Keratinocyte (primary cell): ENCODE results near the gene RAB11FIP3. TPM values are rescaled to one million over a fixed set of nuclear protein-coding genes. Genes with fewer than 3 reads are reported as not detected.

Experiments used
- DNase-seq: peaks from one replicate; pipeline ENCODE4 v3.0.0-alpha.2; 2011; ENCODE audit warnings: low read depth, missing footprints, low spot score
- FAIRE-seq: peaks from 2 replicates; lab custom pipeline; 2011; peaks lifted over from hg19 to GRCh38; lab: Jason Lieb, UNC
- H2AFZ ChIP-seq: 2 replicates; pipeline ENCODE4 v1.6.0; 2012; ENCODE audit warnings: low read length, control low read depth, inconsistent platforms; ENCODE audit not compliant: control insufficient read depth
- H3K27ac ChIP-seq: 2 replicates; pipeline ENCODE4 v1.5.1; 2011; ENCODE audit warnings: low read length; ENCODE audit not compliant: control insufficient read depth, insufficient read depth
- H3K27me3 ChIP-seq: 3 replicates; pipeline ENCODE4 v1.6.0; 2011; ENCODE audit warnings: low read length; ENCODE audit not compliant: control insufficient read depth, insufficient read depth; ENCODE audit errors: extremely low read depth
- H3K36me3 ChIP-seq, 2 experiments: 2 replicates in 1 of 2; 3 replicates in 1 of 2; pipeline ENCODE4 v1.5.1; 2011; ENCODE audit warnings: low read length in 2 of 2, mild to moderate bottlenecking in 1 of 2; ENCODE audit not compliant: control insufficient read depth in 2 of 2, insufficient read depth in 2 of 2; ENCODE audit errors: extremely low read depth in 1 of 2
- H3K4me1 ChIP-seq: 3 replicates; pipeline ENCODE4 v1.5.1; 2011; ENCODE audit warnings: low read length; ENCODE audit not compliant: control insufficient read depth, insufficient read depth; ENCODE audit errors: extremely low read depth
- H3K4me2 ChIP-seq: 3 replicates; pipeline ENCODE4 v1.6.0; 2011; ENCODE audit warnings: low read depth, low read length; ENCODE audit not compliant: control insufficient read depth, insufficient read depth; ENCODE audit errors: extremely low read depth
- H3K4me3 ChIP-seq, 3 experiments: fragments of 200-600 bp in 1 of 3; sonication (generic) in 1 of 3; 2 replicates in 2 of 3; 3 replicates in 1 of 3; pipeline ENCODE4 v1.5.1; 2011 to 2016; ENCODE audit warnings: low read length in 3 of 3, mild to moderate bottlenecking in 3 of 3, control low read depth in 2 of 3, inconsistent platforms in 1 of 3, low read depth in 1 of 3, mixed read lengths in 1 of 3, mixed run types in 1 of 3, moderate library complexity in 1 of 3; ENCODE audit not compliant: control insufficient read depth in 2 of 3, insufficient read depth in 2 of 3; ENCODE audit errors: extremely low read depth in 1 of 3
- H3K79me2 ChIP-seq: 2 replicates; pipeline ENCODE4 v1.6.0; 2012; ENCODE audit warnings: low read length; ENCODE audit not compliant: control insufficient read depth, insufficient read depth
- H3K9ac ChIP-seq: 3 replicates; pipeline ENCODE4 v1.6.0; 2011; ENCODE audit warnings: low read length; ENCODE audit not compliant: control insufficient read depth, insufficient read depth; ENCODE audit errors: extremely low read depth
- H3K9me1 ChIP-seq: 3 replicates; pipeline ENCODE4 v1.6.0; 2011; ENCODE audit warnings: low read length; ENCODE audit not compliant: control insufficient read depth, insufficient read depth; ENCODE audit errors: extremely low read depth
- H3K9me3 ChIP-seq: 2 replicates; pipeline ENCODE4 v1.5.1; 2012; ENCODE audit warnings: low read depth, low read length; ENCODE audit not compliant: control insufficient read depth
- H4K20me1 ChIP-seq: 3 replicates; pipeline ENCODE4 v1.6.0; 2011; ENCODE audit warnings: low read length; ENCODE audit not compliant: control insufficient read depth, insufficient read depth; ENCODE audit errors: extremely low read depth
- CTCF ChIP-seq, 3 experiments: IDR thresholded peaks in 1 of 3; conservative IDR thresholded peaks in 1 of 3; optimal IDR thresholded peaks in 1 of 3; 2 replicates in 2 of 3; 3 replicates in 1 of 3; pipeline versions ENCODE3 to v1.5.1; 2011; ENCODE audit warnings: low read length in 3 of 3, mild to moderate bottlenecking in 3 of 3, moderate library complexity in 2 of 3, control low read depth in 1 of 3, inconsistent platforms in 1 of 3; ENCODE audit not compliant: insufficient read depth in 2 of 3; ENCODE audit errors: extremely low read depth in 1 of 3
- EZH2 ChIP-seq: IDR thresholded peaks from one replicate; pipeline ENCODE4 v1.6.1; 2012; ENCODE audit warnings: inconsistent platforms, mild to moderate bottlenecking, low read length, moderate library complexity
- dilution Hi-C: fragments of 300-500 bp; cut with MboI; formaldehyde crosslinking; loops from one replicate; pipeline ENCODE4 v1.7.0; 2020; ENCODE audit warnings: low sequenced_read_pairs; ENCODE audit not compliant: extremely low pct_ligation_motif_present
- polyA plus RNA-seq, 5 experiments: library from polyadenylated mRNA; depleted of rRNA in 3 of 5; stranded (reverse) in 3 of 5; stranded (forward) in 1 of 5; unstranded in 1 of 5; fragments of >200 nt; gene quantifications; 1 replicate in 1 of 5; 2 replicates in 3 of 5; 3 replicates in 1 of 5; pipeline versions ENCODE4 v1.2.1 to v1.2.3, GENCODE V29; 2011 to 2012; ENCODE audit warnings: missing spikeins in 2 of 5, low read depth in 1 of 5, low replicate concordance in 1 of 5

RAB11FIP3 gene
- polyA plus RNA-seq, 1 donor (not counting 4 experiments of a cell fraction or from before 2014, with no cell fraction given) = 6.4 TPM

DNA sequence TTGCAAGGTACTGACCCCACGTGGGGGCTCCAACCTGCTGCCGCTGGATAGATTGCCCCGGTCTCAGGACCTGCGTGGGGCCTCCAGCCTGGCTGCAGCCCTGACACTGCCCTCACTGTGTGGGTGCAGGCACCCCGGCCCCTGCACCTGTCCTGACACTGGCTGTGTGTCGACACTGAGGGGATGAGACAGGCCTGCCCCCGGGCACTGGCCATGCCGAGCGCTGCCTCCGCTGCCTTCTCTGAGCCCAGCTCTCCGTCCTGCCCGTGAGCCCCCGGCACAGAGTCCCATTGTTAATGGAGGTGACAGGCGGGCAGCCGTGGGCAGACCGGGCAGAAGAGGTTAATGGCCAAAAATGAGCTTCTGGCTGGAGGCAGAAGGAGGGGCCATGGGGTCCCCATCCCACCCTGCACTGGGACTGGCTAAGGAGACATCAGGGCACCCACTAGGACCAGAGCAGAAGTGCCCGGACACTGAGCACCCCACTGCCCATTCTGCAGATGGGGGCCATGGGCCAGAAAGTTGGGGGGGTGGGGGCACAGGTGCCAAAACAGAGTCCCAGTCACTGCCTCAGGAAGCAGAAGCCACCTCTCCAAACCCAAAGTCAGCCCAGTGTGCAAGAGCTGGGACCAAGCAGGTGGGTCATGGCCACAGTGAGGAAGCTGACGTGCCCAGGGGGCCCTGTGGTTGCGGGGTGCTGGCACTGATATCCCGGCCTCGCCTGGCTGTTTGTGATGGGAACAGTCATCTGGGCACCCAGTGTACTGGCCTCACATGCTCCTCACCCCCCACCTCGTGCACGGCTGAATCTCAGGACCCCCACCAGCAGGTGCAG, 132.2 kb downstream of the RAB11FIP3 start:
- no peak overlapping the region for H3K4me2 ChIP-seq
- no peaks in the 10 kb centered on the region for H4K20me1 ChIP-seq
- DNase-seq (no peak), FAIRE-seq (no peak)
- no peak overlapping the region for H3K27ac ChIP-seq
- peaks cover 50% of the 10 kb centered on the region for H3K27me3 ChIP-seq
- H3K9me1 ChIP-seq = no peaks in the 10 kb centered on the region
- H3K36me3 ChIP-seq = peaks cover 3 to 4% of the 10 kb centered on the region in 2 experiments
- peaks cover 12% of the 10 kb centered on the region for H3K4me1 ChIP-seq
- no peaks in the 10 kb centered on the region for H3K9me3 ChIP-seq
- H3K4me3 ChIP-seq = no peak overlapping the region
- H3K79me2 ChIP-seq = no peaks in the 10 kb centered on the region
- H2AFZ ChIP-seq = no peak overlapping the region
- H3K9ac ChIP-seq = no peak overlapping the region
- dilution Hi-C loops = no loop called here
- TF ChIP-seq CTCF (optimal IDR thresholded peaks at IDR 0.05 in 1 of 3, IDR thresholded peaks at IDR 0.05 in 1 of 3, conservative IDR thresholded peaks at IDR 0.05 in 1 of 3; ENCODE audit: extremely low read depth in 1 of 3, insufficient read depth in 2 of 3, low read length in 3 of 3) = no peak
- no peak for TF ChIP-seq EZH2

DNA sequence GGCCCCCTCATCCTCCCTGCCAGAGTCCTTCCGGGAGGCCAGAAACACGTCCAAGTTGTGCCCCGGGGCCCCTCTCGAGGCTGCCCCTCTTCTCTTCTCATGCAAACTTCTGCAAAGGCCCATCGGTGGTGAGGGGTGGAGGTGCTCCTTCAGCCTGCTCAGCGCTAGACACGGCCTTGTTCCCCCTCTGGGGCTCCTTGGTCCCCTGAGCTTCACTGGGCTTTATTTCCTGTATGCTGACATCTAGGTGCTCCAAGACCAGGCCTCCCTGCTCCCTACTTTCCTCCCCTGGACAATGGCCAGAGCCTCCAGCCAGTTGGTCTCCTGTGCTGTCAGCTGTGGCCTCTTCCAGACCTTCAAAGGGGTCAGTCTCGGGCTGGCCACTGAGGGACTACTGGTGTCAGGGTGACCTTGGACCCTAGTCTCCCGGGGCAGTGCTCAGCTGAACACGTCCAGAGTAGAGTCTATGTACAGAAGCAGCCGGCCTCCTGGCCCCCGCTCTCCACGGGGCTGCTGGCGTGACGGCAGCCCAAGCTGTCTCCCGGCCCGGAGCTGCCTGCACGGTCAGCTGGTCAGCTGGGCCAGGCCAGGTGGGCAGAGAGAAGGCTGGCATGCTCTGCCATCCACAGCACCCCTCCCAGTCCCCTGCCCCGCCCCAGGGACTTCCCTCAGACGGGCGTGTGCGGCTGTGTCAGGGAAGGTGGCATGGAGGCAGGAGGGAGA, 133.0 kb downstream of the RAB11FIP3 start:
- Histone ChIP-seq H3K4me1 (peaks cover 12% of the 10 kb centered on the region), H3K27ac (no peak overlapping the region), H4K20me1 (no peaks in the 10 kb centered on the region), H3K9me3 (no peaks in the 10 kb centered on the region), H2AFZ (no peak overlapping the region), H3K9ac (no peak overlapping the region), H3K4me3 (no peak overlapping the region), H3K4me2 (no peak overlapping the region), H3K79me2 (no peaks in the 10 kb centered on the region), H3K36me3 (peaks cover 2 to 3% of the 10 kb centered on the region in 2 experiments), H3K27me3 (peaks cover 50% of the 10 kb centered on the region), H3K9me1 (no peaks in the 10 kb centered on the region)
- dilution Hi-C loops = no loop called here
- no peak for DNase-seq
- no peak for FAIRE-seq
- no peak for TF ChIP-seq EZH2
- no peak for TF ChIP-seq CTCF (optimal IDR thresholded peaks at IDR 0.05 in 1 of 3, IDR thresholded peaks at IDR 0.05 in 1 of 3, conservative IDR thresholded peaks at IDR 0.05 in 1 of 3; ENCODE audit: extremely low read depth in 1 of 3, insufficient read depth in 2 of 3, low read length in 3 of 3)
